GM21360 (cell line): ENCODE results near the gene XIST.
A peak's percentile ranks its signal among the peaks of the same experiment; 100 is the strongest.
"Not testable (repeated sequence)": the region's sequence is repeated elsewhere in the genome, so short reads cannot be mapped to it uniquely, and the experiment has no call there.

Source experiments
- ATAC-seq: cut with Tn5 transposase; IDR thresholded peaks from one replicate; pipeline ENCODE4 v1.9.1; 2021; ENCODE audit warnings: mild to moderate bottlenecking, moderate library complexity; ENCODE audit not compliant: unreplicated experiment

Gene XIST

GRCh38 chrX:73852467-73852866, at the start of gene XIST:
Gene XIST (minus strand): TSS chrX:73852714.
- ATAC-seq, result no peak

- ATAC-seq, result not testable (repeated sequence)
Measured at GRCh38 chrX:73898315-73898714, 45.8 kb upstream of the XIST start.

GRCh38 chrX:73892515-73893090, 40.1 kb upstream of the XIST start:
- ATAC-seq, result not testable (repeated sequence)

GRCh38 chrX:73882260-73882659, 29.7 kb upstream of the XIST start:
- ATAC-seq, result not testable (repeated sequence)

GRCh38 chrX:73877687-73878086, 25.2 kb upstream of the XIST start:
- no peak for ATAC-seq

- no peak for ATAC-seq
Measured at GRCh38 chrX:73876911-73877310, 24.4 kb upstream of the XIST start.

- ATAC-seq, result no peak
Measured at GRCh38 chrX:73868916-73869315, 16.4 kb upstream of the XIST start.

GRCh38 chrX:73867144-73867543, 14.6 kb upstream of the XIST start:
- ATAC-seq, result no peak

GRCh38 chrX:73863852-73864251, 11.3 kb upstream of the XIST start:
- no peak for ATAC-seq

- ATAC-seq, result no peak
Measured at GRCh38 chrX:73863268-73863667, 10.8 kb upstream of the XIST start.

GRCh38 chrX:73859622-73860021, 7.1 kb upstream of the XIST start:
- ATAC-seq, result no peak

GRCh38 chrX:73855546-73855945, 3.0 kb upstream of the XIST start:
- ATAC-seq, result peak; percentile 29

- ATAC-seq, result no peak
Measured at GRCh38 chrX:73852022-73852421, 492 bp downstream of the XIST start.

- ATAC-seq, result peak; percentile 77
Measured at GRCh38 chrX:73851014-73852009, 1.2 kb downstream of the XIST start.

GRCh38 chrX:73850124-73851013, 2.1 kb downstream of the XIST start:
- ATAC-seq, result no peak

- no peak for ATAC-seq
Measured at GRCh38 chrX:73849073-73849472, 3.4 kb downstream of the XIST start.

GRCh38 chrX:73847991-73848390, 4.5 kb downstream of the XIST start:
- no peak for ATAC-seq

- ATAC-seq, result no peak
Measured at GRCh38 chrX:73847100-73847499, 5.4 kb downstream of the XIST start.

GRCh38 chrX:73842541-73843234, 9.8 kb downstream of the XIST start:
- no peak for ATAC-seq

- ATAC-seq, result no peak
Measured at GRCh38 chrX:73841337-73841736, 11.2 kb downstream of the XIST start.
